ACC112 (cell line): Measurements from ENCODE around the gene RBMS1.
A peak's percentile ranks its signal among the peaks of the same experiment; 100 is the strongest.

Experiments
- H2AFZ ChIP-seq: fragments of 200-600 bp; sonication (generic); one replicate; pipeline ENCODE4 v1.6.0; 2017; ENCODE audit warnings: antibody characterized with exemption, low read length; ENCODE audit not compliant: unreplicated experiment
- H3K27ac ChIP-seq: fragments of 200-600 bp; sonication (generic); 2 replicates; pipeline ENCODE4 v1.5.1; 2014; ENCODE audit warnings: low read depth, mild to moderate bottlenecking, antibody characterized with exemption, low read length, moderate library complexity
- H3K27me3 ChIP-seq: fragments of 200-600 bp; sonication (generic); 2 replicates; pipeline ENCODE4 v1.6.1; 2014; ENCODE audit warnings: mild to moderate bottlenecking, antibody characterized with exemption, low read length, moderate library complexity, mixed read lengths; ENCODE audit not compliant: insufficient read depth
- H3K36me3 ChIP-seq: fragments of 200-600 bp; sonication (generic); 2 replicates; pipeline ENCODE4 v1.6.1; 2016; ENCODE audit warnings: mild to moderate bottlenecking, antibody characterized with exemption, low read length, moderate library complexity, mixed read lengths; ENCODE audit not compliant: insufficient read depth
- H3K4me1 ChIP-seq: fragments of 200-600 bp; sonication (generic); one replicate; pipeline ENCODE4 v1.6.1; 2016; ENCODE audit warnings: low read length, mixed read lengths; ENCODE audit not compliant: insufficient read depth, unreplicated experiment, control insufficient read depth
- H3K4me3 ChIP-seq: fragments of 200-600 bp; sonication (generic); 2 replicates; pipeline ENCODE4 v1.5.1; 2014; ENCODE audit warnings: mild to moderate bottlenecking, low read depth, low read length
- H3K79me2 ChIP-seq: fragments of 200-600 bp; sonication (generic); one replicate; pipeline ENCODE4 v1.6.0; 2016; ENCODE audit warnings: low read length; ENCODE audit not compliant: control insufficient read depth, unreplicated experiment, insufficient read depth

The RBMS1 gene

DNA sequence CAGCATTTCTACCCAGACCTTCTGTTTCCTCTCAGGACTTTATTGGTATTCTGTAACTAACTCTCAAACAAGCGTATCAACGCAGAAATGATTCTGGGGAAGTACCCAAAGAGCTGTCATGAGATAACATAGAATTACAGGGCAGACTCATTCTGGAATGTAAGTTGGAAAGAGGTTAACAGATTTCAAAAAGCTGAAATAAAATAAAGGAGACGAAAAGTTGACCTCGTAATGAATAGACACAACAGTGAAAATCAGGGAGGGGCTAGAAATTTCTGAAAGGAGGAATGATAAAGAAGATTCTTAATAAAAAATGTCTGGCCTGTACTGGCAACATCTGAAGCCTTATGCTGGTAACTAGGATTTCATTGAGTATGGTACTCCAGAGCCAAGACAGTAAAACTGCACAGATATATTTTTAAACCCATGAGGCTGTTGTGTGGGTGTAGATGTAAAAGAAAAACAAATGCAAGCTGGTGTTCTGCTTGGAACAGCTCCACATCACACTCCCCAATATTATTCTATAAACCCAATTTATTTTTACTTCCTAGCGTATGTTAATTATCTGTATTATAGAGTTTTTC, 23.9 kb downstream of the RBMS1 start:
- Histone ChIP-seq H2AFZ (no peak overlapping the region), H3K79me2 (peaks cover 86% of the 10 kb centered on the region), H3K4me1 (peaks cover 44% of the 10 kb centered on the region), H3K27me3 (no peaks in the 10 kb centered on the region), H3K4me3 (no peak overlapping the region), H3K36me3 (no peaks in the 10 kb centered on the region), H3K27ac (no peak overlapping the region)

DNA sequence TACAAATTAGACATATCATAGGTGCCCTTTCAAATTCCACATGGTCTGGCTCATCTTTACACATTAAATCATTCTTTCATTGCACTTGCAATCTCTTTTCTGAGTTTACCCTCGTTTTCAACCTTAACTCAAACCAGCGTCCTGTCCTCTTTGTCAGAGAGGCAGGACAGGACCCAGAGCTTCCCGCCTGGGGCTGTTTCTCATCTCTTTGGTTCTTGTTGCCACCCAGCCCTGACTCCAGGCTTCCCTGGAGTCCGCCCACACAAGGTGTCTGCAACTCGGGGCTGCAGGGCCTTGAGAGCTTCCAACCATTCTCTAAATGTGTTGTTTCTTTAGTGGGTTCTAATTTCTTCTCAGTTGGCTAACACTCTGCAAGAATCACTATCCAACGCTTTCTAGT, 24.4 kb downstream of the RBMS1 start:
- H3K4me3 ChIP-seq, result no peak overlapping the region
- no peak overlapping the region for H2AFZ ChIP-seq
- no peak overlapping the region for H3K27ac ChIP-seq
- peaks cover 86% of the 10 kb centered on the region for H3K79me2 ChIP-seq
- H3K36me3 ChIP-seq, result no peaks in the 10 kb centered on the region
- H3K27me3 ChIP-seq, result no peaks in the 10 kb centered on the region
- H3K4me1 ChIP-seq, result peaks cover 39% of the 10 kb centered on the region

DNA sequence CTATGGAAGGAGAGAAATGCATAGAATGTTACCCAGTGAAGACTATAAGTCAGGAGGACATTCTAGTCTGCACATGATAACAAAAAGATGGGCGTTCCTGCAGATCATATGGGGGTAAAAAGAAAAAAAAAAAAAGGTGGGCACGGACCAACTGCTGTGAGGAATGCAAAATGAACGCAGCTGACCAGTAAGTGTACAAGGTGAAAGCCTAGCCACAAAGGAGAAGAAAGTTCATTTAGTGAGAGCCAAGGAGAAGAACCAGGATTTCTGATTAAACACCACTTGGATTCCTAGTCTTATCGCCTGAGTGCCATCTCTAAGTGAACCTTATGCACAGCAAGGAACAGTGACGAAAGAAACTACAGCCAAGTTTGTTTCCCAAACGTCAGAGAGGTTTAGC, 26.5 kb downstream of the RBMS1 start:
- Histone ChIP-seq H3K27ac (no peak overlapping the region), H3K27me3 (no peaks in the 10 kb centered on the region), H3K4me3 (no peak overlapping the region), H3K36me3 (no peaks in the 10 kb centered on the region), H2AFZ (no peak overlapping the region), H3K4me1 (peaks cover 19% of the 10 kb centered on the region), H3K79me2 (peaks cover 86% of the 10 kb centered on the region)

DNA sequence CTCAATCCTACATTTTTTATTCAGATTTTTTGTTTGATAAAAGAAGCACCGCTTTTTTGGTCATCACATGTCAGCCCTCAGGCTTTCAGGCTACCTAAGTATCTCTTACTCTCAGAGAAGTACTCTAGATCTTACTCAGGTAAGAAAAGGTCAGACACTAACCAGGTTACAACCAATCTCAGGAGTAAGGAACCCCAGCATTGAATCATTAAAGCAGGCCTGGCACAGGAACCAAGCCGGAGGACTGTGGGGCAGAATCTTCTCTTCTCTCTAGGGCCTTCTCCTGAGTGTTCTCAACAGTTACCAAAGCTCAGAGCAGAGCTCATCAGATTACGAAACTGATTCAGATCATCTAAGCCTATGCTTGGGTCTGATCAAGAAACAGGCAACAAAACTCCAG, 28.2 kb downstream of the RBMS1 start:
- Histone ChIP-seq H3K36me3 (no peaks in the 10 kb centered on the region), H3K27ac (peak overlapping the region; percentile 52), H3K4me3 (no peak overlapping the region), H3K4me1 (peaks cover 15% of the 10 kb centered on the region), H3K79me2 (peaks cover 87% of the 10 kb centered on the region), H2AFZ (no peak overlapping the region), H3K27me3 (no peaks in the 10 kb centered on the region)

DNA sequence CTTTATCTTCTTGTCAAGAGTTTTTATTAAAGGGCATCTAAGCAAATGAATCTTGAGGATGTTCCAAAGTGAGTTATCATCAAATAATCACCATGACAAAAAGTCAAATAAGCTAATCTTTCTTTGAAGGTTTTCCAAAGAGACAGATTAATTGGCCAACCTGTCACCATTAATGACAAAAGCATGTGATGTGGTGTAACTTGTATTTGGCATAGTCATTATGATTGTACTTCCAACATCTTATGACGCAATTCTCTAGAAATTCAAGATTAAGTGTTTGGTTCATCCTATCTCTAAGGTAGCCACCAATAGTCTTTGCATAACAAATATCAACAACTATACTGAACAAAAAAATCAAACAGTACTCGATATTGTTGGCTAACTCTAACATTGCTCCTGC, 28.6 kb downstream of the RBMS1 start:
- no peaks in the 10 kb centered on the region for H3K27me3 ChIP-seq
- H3K4me1 ChIP-seq, result peaks cover 15% of the 10 kb centered on the region
- peak overlapping the region; percentile 52 for H3K27ac ChIP-seq
- no peaks in the 10 kb centered on the region for H3K36me3 ChIP-seq
- no peak overlapping the region for H3K4me3 ChIP-seq
- peaks cover 90% of the 10 kb centered on the region for H3K79me2 ChIP-seq
- no peak overlapping the region for H2AFZ ChIP-seq

DNA sequence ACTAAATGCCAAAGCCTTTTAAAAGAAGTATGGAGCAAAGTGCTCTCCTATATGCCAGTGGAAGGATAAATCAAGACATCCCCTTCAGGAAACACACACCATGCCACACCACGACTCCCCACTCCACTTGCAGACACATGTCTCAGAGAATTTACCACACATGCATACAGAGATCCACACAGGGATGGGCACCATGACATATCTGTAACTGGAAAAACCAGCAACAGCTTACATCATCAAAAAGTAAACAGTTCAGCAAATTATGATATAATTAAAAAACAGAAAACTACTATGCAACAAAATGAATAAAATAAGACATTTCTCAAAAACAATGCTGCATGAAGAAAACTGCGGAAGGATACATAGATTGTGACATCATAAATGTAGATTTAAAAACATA, 29.6 kb downstream of the RBMS1 start:
- H3K4me1 ChIP-seq, result peaks cover 9% of the 10 kb centered on the region
- no peak overlapping the region for H3K27ac ChIP-seq
- no peak overlapping the region for H3K4me3 ChIP-seq
- no peaks in the 10 kb centered on the region for H3K36me3 ChIP-seq
- H3K79me2 ChIP-seq, result peaks cover 87% of the 10 kb centered on the region
- H3K27me3 ChIP-seq, result no peaks in the 10 kb centered on the region
- no peak overlapping the region for H2AFZ ChIP-seq

DNA sequence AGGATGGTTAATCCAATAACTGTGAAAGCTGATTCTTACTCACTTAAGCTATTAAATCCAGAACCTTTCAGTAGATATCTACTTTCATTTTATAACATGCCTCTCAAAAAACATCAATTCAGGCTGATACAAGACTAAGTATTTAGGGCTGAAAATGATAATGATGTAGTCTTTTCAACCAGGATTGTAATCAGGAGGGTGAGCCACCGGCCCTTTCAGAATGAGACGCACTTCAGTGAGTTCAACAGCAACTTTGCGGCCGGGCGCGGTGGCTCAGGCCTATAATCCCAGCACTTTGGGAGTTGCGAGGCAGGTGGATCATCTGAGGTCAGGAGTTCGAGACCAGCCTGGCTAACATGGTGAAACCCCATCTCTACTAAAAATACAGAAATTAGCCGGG, 30.4 kb downstream of the RBMS1 start:
- H3K36me3 ChIP-seq, result no peaks in the 10 kb centered on the region
- H3K27ac ChIP-seq, result no peak overlapping the region
- H3K4me1 ChIP-seq, result peaks cover 9% of the 10 kb centered on the region
- no peak overlapping the region for H2AFZ ChIP-seq
- peaks cover 86% of the 10 kb centered on the region for H3K79me2 ChIP-seq
- H3K4me3 ChIP-seq, result no peak overlapping the region
- H3K27me3 ChIP-seq, result no peaks in the 10 kb centered on the region

DNA sequence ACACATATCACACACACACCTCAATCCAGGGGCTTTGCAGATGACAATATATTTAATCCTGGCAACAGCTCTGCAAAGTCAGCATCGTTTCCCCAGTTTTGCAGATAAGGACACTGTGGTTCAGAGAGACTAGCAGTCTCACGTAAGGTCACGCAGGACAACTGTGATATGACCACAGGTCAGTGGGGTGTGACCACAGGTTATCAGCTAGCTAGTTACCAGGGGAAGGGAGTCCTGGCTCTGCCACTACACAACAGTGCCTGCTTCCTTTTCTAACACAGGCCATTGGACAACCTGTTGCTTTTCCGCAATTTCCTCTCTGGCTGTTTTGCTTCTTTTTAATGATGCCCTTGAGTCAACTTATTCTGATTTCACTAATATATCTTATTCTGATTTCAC, 33.3 kb downstream of the RBMS1 start:
- peaks cover 10% of the 10 kb centered on the region for H3K4me1 ChIP-seq
- no peaks in the 10 kb centered on the region for H3K36me3 ChIP-seq
- H3K4me3 ChIP-seq, result no peak overlapping the region
- H3K27me3 ChIP-seq, result no peaks in the 10 kb centered on the region
- no peak overlapping the region for H2AFZ ChIP-seq
- H3K27ac ChIP-seq, result no peak overlapping the region
- peaks cover 76% of the 10 kb centered on the region for H3K79me2 ChIP-seq

DNA sequence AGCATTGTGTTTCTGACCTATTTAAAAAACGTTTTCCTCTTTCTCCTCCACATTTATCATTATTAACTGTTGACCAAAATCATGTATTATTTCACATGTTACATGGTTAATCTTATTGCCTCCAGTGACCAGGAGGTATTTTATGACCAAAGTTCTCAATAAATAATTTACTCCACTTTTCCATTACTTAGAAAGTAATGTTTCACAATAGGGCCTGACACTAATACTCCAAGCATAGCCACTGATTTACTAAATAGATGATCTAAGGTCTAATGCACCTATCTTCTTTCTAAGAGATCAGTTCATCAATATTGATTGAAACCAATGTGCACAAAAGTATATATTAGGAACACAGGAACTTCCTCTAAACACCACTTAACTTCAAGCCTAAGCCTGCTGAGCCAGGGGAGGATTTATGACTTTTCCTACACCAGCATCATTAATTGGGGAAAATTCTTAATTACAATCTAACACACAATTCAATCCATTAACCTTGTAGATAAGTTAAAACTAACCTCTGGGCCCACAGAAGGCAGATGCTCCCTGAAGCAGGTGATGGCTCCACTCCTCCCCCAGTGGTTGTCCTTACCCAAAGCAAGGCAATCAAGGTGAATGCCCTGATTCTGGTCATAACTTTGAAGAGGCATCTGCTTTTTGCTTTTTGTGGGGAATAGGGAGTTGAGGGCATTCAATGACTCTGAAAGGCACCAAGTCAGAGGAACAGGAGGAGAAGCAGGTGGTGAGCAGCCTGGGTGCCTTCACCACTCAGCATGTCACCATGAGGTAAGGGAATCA, 33.9 kb downstream of the RBMS1 start:
- H2AFZ ChIP-seq, result no peak overlapping the region
- H3K27ac ChIP-seq, result no peak overlapping the region
- peaks cover 11% of the 10 kb centered on the region for H3K4me1 ChIP-seq
- peaks cover 75% of the 10 kb centered on the region for H3K79me2 ChIP-seq
- H3K27me3 ChIP-seq, result no peaks in the 10 kb centered on the region
- H3K4me3 ChIP-seq, result no peak overlapping the region
- no peaks in the 10 kb centered on the region for H3K36me3 ChIP-seq

DNA sequence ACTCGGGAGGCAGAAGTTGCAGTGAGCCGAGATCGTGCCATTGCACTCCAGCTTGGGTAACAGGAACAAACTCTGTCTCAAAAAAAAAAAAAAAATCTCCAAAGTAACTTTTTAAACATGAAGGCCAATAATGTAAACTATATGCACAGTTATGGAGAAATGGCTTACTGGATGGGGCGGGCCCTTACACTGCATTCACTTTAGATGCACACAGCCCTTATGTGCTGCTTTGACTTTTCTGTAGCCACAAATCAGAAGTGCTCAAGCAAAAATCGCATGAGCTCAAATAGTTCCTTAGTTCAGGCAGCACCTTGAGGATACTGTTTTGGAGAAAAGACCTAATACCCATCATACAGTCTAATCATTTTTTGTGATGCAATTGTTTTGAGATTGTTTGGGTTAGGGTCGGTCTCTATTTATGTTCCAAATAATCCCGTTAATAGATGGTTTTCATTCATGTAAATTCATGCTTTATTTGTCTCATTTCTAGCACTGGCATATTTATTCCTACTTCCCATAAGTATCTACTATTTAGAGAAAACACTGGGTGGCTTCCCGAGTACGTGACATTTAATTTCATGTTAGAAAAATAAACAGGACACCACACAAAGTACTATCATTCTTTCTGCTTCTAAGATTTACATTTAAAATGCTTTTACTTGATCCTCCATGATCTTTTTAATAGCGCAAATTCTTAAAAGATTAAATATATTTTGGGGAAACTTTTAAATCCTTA, 34.7 kb downstream of the RBMS1 start:
- H3K36me3 ChIP-seq, result no peaks in the 10 kb centered on the region
- H3K4me1 ChIP-seq, result peaks cover 18% of the 10 kb centered on the region
- no peak overlapping the region for H2AFZ ChIP-seq
- no peaks in the 10 kb centered on the region for H3K27me3 ChIP-seq
- H3K27ac ChIP-seq, result no peak overlapping the region
- peaks cover 74% of the 10 kb centered on the region for H3K79me2 ChIP-seq
- H3K4me3 ChIP-seq, result no peak overlapping the region
